Right ventricle myocardium inferior (tissue), 1 donor: ENCODE data around the gene PRAC1. TPM values are rescaled to one million over a fixed set of nuclear protein-coding genes. Genes with fewer than 3 reads are reported as not detected.

Source experiments
- microRNA-seq: library from miRNA; unstranded; fragments of <30 nt; microRNA quantifications from one replicate; pipeline ENCODE4 v1.2.0, GENCODE V29; 2020
- total RNA-seq: library from RNA; stranded (reverse); fragmentation: NEBNext Ultra II Directional; extraction: Animal tissue kit (Norgen Biotek cat#: 25700); gene quantifications from one replicate; pipeline ENCODE4 v1.2.1, GENCODE V29; 2021
- donor health status: DM: no; HTN: yes; CAD: no; lungs with severe emphysema.

Gene PRAC1
- total RNA-seq, 1 donor from 2014 or later, result not detected

Small RNA genes within 50 kb of the gene (microRNA-seq; reads per million reads assigned to microRNA genes)
- not detected for gene MIR3185

Other genes starting within 250 kb of the PRAC1 start
- gene HOXB1, start 191.5 kb downstream of the PRAC1 start, total RNA-seq, result not detected
- 2.5 TPM for gene HOXB2, start 177.4 kb downstream of the PRAC1 start, total RNA-seq
- gene HOXB4, start 144.2 kb downstream of the PRAC1 start, total RNA-seq, result 0.38 TPM
- gene HOXB3, start 132.3 kb downstream of the PRAC1 start, total RNA-seq, result 1.2 TPM
- gene HOXB5, start 128.7 kb downstream of the PRAC1 start, total RNA-seq, result not detected
- gene HOXB6, start 117.5 kb downstream of the PRAC1 start, total RNA-seq, result 0.57 TPM
- 0.41 TPM for gene HOXB7, start 111.5 kb downstream of the PRAC1 start, total RNA-seq
- not detected for gene HOXB8, start 107.2 kb downstream of the PRAC1 start, total RNA-seq
- gene HOXB9, start 96.2 kb downstream of the PRAC1 start, total RNA-seq, result not detected
- not detected for gene PRAC2, start 667 bp upstream of the PRAC1 start, total RNA-seq
- not detected for gene HOXB13, start 6.2 kb upstream of the PRAC1 start, total RNA-seq
- gene TTLL6, start 94.7 kb upstream of the PRAC1 start, total RNA-seq, result 0.08 TPM
- gene CALCOCO2, start 108.5 kb upstream of the PRAC1 start, total RNA-seq, result 321 TPM
- 504 TPM for gene ATP5MC1, start 170.3 kb upstream of the PRAC1 start, total RNA-seq
- gene UBE2Z, start 185.9 kb upstream of the PRAC1 start, total RNA-seq, result 37.4 TPM
- 104 TPM for gene SNF8, start 222.3 kb upstream of the PRAC1 start, total RNA-seq
- not detected for gene GIP, start 246.1 kb upstream of the PRAC1 start, total RNA-seq